Colon (tissue), 2 donors: ENCODE results near the gene WDR70.
"Not testable (repeated sequence)": the region's sequence is repeated elsewhere in the genome, so short reads cannot be mapped to it uniquely, and the experiment has no call there.

Source experiments
- FAIRE-seq: peaks from 2 replicates; lab custom pipeline; 2012; peaks lifted over from hg19 to GRCh38; lab: Jason Lieb, UNC
- donor health status: control.
- donor health status: control.

WDR70 gene

DNA sequence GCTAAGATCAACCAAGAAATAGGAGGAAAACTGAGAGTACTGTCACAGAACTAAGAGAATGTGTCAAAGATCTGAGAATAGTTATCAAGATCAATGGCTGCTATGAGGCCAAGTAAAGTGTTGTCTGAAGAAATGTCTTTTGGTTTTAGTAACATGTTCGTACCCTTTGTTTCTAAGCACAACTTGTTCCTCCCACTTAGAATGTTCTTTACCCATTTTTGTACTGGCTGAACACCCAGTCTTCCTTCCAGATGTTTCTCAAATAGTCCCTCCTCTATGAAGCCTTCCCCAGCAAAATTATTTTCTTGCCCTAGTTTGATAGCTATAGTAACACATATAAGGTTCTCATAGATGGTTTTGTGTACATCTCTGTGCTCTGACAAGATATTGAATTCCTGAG lies 191.5 kb downstream of the WDR70 start:
- FAIRE-seq = no peak

DNA sequence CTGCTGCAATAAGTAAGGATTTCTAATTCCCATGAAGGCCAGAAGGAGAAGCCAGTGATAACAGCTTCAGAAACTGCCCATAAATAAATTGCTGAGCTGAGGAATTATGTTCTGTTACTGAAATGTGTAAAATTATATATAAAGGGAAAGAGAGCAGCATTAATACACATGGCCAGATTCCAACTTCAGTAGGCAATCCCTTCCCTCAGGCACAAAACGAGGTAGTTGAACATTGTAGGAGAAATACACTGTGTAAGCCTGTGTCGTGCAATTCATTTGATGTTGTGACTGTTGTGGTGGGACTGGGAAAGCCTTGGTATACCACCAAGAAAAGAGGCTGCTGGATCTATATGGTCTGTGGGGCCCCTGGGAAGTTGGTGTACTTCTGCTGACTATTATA lies 192.9 kb downstream of the WDR70 start:
- no peak for FAIRE-seq

DNA sequence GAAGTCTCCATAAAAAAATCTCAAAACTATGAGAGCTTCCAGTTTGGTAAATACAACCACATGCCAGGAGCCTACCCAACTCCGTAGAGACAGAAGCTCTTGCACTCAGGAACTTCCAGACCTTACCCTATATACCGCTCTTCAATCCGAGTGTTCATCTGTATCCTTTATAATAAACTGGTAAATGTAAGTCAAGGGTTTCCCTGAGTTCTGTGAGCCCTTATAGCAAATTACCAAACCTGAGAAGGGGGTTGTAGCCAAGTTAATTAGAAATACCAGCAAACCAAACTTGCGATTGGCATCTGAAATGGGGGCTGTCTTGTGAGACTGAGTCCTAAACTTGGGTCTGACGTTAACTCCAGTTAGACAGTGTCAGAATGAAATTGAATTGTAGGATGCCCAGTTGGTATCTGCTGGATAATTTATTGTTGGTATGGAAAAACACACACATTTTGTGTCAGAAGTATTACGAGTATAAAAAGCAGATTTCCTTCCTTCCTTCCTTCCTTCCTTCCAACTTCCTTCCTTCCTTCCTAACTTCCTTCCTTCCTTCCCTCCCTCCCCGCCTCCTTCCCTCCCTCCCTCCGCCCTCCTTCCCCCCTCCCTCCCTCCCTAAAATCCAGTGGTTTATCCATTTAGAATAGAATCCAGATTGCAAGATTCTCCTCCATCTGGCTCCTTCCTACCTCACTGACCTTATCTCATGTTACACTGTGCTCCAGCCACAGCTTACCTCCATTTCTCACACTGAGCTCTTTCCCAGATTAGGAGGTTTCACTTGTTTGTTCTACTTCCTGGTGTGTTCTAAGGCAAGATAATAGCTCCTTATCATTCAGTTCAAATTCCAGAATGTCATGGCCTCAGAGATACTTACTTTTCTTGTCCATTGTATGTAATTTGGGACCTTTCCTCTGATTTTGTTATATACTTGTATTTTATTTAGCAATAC lies 196.7 kb downstream of the WDR70 start:
- FAIRE-seq = no peak

DNA sequence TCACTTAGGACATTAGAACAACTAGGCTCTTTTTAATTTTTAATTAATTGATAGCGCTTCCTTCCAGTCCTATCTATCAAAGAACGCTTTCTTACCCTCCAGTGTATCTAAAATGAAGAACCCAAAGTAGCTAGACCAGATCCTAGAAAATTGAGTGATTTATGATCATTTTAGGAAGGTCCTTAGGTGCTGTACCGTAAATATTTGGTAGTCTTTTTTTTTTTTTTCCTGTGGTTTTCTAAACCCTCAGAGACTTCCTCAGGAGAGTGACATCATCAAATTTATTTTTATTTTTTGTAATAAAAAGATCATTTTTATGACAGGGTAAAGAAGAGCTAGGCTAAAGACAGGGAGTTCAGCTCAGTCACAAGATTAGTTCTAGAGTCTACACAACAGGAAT lies 197.4 kb downstream of the WDR70 start:
- no peak for FAIRE-seq

- FAIRE-seq = no peak
Measured at GRCh38 chr5:37578176-37578575, 199.1 kb downstream of the WDR70 start.

GRCh38 chr5:37580106-37580505 lies 201.0 kb downstream of the WDR70 start:
- no peak for FAIRE-seq

GRCh38 chr5:37582202-37582601 lies 203.1 kb downstream of the WDR70 start:
- FAIRE-seq = no peak

DNA sequence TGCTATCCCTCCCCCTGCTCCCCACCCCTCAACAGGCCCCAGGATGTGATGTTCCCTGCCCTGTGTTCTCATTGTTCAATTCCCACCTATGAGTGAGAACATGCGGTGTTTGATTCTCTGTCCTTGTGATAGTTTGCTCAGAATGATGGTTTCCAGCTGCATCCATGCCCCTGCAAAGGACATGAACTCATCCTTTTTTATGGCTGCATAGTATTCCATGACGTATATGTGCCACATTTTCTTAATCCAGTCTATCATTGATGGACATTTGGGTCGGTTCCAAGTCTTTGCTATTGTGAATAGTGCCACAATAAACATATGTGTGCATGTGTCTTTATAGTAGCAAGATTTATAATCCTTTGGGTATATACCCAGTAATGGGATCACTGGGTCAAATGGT lies 214.2 kb downstream of the WDR70 start:
- not testable (repeated sequence) for FAIRE-seq

DNA sequence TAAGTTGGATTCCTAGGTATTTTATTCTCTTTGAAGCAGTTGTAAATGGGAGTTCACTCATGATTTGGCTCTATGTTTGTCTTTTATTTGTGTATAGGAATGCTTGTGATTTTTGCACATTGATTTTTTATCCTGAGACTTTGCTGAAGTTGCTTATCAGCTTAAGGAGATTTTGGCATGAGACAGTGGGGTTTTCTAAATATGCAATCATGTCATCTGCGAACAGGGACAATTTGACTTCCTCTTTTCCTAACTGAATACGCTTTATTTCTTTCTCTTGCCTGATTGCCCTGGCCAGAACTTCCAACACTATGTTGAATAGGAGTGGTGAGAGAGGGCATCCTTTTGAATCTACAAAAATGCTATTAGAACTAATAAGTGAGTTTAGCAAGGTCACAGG lies 215.7 kb downstream of the WDR70 start:
- not testable (repeated sequence) for FAIRE-seq

GRCh38 chr5:37598733-37599132 lies 219.6 kb downstream of the WDR70 start:
- FAIRE-seq = no peak

DNA sequence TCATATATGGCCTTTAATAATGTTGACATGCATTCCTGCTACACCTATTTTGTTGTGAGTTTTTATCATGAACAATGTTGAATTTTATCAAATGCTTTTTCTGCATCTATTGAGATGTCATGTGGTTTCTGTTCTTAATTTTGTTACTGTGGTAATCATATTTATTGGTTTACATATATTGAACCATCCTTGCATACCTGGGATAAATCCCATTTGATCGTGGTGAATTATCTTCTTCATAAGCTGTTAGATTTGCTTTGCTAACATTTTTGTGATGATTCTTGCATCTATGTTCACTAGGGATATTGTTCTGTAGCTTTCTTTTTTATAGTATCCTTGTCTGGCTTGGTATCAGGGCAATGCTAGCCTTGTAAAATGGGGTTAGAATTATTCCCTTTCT lies 222.0 kb downstream of the WDR70 start:
- no peak for FAIRE-seq

DNA sequence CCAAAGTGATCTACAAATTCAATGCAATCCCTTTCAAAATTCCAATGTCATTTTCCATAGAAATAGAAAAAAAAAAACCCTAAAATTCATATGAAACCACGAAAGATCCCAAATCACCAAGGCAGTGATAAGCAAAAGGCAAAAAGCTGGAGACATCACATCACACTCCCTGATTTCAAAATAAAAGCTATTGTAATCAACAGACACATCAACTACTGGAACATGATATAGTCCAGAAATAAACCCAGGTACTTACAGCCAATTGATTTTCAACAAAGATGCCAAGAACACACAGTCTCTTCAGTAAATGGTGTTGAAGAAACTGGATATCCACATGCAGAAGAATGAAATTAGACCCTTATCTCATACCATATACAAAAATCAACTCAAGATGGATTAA lies 224.0 kb downstream of the WDR70 start:
- FAIRE-seq = no peak

DNA sequence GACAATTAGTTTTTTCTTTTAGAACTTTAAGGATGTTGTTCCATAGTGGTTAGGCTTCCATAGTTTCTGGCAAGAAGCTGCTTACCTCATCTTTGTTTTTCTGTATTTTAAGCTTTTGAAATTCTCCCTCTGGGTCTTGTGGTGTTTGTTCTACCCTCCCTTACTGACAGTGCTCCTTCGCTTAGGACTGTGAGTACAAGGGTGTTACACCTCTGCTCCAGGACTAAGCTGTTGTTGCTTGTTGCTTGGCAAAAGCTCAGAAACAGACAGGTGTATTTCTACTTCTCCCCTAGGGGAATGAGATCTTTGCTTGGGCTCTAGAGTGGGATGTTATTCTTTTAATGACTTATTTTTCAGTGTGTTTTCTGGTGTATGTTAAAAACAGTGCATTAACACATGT lies 225.2 kb downstream of the WDR70 start:
- FAIRE-seq = no peak

GRCh38 chr5:37606148-37606547 lies 227.0 kb downstream of the WDR70 start:
- FAIRE-seq = no peak

DNA sequence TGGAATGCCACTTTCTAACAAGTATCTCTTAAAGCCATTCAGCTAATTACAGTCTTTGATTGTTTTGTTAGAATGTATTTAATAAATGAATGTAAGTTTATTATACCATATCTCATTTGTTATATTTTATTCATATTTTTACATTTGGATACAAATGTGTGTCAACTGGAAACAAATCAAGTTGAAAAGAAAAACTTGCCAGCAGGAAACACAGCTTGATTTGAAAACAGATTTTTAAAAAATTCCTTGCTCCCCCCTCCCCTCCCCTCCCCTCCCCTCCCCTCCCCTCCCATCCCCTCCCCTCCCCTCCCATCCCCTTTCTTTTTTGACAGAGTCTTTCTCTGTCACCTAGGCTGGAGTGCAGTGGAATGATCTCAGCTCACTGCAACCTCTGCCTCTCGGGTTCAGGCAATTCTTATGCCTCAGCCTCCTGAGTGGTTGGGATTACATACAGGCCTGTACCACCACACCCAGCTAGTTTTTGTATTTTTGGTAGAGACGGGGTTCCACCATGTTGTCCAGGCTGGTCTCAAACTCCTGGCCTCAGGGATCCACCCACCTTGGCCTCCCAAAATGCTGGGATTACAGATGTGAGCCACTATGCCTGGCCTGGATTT lies 227.6 kb downstream of the WDR70 start:
- no peak for FAIRE-seq

GRCh38 chr5:37615184-37615583 lies 236.1 kb downstream of the WDR70 start:
- FAIRE-seq = no peak

- no peak for FAIRE-seq
Measured at GRCh38 chr5:37619353-37619752, 240.2 kb downstream of the WDR70 start.

DNA sequence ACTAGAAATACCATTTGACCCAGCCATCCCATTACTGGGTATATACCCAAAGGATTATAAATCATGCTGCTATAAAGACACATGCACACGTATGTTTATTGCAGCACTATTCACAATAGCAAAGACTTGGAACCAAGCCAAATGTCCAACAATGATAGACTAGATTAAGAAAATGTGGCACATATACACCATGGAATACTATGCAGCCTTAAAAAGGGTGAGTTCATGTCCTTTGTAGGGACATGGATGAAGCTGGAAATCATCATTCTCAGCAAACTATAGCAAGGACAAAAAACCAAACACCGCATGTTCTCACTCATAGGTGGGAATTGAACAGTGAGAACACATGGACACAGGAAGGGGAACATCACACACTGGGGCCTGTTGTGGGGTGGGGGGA lies 243.2 kb downstream of the WDR70 start:
- FAIRE-seq = not testable (repeated sequence)

- FAIRE-seq = no peak
Measured at GRCh38 chr5:37626266-37626665, 247.1 kb downstream of the WDR70 start.

GRCh38 chr5:37628876-37629275 lies 249.8 kb downstream of the WDR70 start:
- no peak for FAIRE-seq

DNA sequence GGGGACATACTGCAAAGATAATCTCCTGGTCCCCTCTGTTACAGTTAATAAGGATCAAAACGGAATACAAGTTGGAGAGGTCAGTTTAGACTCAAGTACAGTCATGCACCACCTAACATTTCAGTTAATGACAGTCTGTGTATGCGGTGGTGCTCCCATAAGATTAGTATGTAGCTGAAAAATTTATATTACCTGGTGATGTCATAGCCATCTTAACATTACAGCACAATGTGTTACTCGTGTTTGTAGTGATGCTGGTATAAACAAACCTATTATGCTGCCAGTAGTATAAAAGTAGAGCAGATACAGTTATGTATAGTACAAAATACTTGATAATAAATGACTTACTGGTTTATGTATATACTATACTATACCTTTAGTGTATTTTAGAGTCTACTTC lies 252.8 kb downstream of the WDR70 start:
- no peak for FAIRE-seq

DNA sequence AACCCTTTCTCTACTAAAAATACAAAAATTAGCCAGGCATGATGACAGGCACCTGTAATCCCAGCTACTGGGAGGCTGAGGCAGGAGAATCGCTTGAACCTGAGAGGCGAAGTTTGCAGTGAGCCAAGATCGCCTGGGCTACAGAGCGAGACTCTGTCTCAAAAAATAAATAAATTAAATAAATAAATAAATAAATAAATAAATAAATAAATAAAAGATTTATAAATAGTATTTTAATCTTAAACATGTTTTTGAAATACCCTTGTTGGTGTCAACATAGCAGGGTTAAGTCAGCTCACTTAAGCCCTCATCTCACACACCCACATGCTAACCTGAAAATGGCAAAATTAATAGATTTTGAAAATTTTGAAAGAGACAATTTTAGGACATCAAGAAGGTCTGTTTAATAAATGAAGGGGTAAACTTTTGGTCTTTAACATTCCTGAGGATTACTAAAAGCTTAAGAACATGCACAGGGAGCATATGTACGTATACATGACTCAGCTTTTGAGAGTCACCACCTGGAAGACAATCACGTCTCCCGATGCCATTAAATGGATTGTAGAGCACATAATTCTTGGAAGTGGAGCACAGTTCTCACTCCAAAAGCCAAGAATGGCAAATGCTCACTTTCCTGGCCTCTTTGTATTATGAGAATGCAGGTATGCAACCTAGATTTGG lies 258.2 kb downstream of the WDR70 start:
- FAIRE-seq = no peak

DNA sequence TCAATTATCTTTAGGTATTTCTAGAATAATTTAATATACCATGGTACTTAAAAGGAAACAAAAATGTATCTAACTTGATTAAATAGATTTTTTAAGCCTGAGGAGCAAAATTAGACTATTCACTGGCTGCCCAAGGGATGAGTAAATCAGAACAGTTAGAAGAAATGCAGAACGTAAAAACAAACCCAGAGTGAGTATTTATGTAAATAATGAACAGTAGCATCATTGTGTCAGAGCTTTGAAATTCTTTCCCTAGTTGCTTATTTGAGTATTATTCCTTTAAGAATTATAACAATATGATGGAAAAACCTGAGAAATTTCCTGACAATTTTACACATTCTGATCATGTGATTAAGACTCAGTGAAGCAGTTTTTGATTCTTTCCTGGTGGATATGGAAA lies 259.8 kb downstream of the WDR70 start:
- FAIRE-seq = no peak
